Hematopoietic multipotent progenitor cell treated with erythropoietin and hydrocortisone succinate and interleukin-3 and kit ligand, for 6 days (in vitro differentiated cells): ENCODE measurements around the gene STARD6.
"Not testable (repeated sequence)": the region's sequence is repeated elsewhere in the genome, so short reads cannot be mapped to it uniquely, and the experiment has no call there.

Experiments used
- DNase-seq: peaks from one replicate; pipeline ENCODE4 v3.0.0-alpha.2; 2015

Gene STARD6

DNA sequence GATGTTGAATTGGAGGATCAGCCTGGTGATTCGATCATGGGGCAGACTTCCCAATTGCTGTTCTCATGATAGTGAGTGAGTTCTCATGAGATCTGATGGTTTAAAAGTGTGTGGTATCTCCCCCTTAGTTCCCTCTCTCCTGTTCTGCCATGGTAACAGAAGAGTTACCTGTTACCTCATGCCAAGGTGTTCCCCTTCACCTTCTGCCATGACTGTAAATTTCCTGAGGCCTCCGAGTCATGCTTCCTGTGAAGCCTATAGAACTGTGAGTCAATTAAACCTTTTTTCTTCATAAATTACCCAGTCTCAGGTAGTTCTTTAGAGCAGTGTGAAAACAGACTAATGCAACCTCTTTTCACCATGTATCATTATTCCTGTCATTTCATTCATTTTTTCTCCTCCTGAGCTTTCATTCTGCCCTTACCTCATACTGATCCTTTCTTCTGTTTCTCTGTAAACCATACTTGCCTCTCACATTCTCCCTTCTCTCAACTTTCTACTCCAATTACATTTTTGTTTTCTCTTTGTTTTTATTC lies 22.0 kb downstream of the STARD6 start:
- DNase-seq: no peak

GRCh38 chr18:54330768-54331548 lies 26.7 kb downstream of the STARD6 start:
- peak; percentile 7 for DNase-seq

- DNase-seq: no peak
Observed at GRCh38 chr18:54329787-54330186, 27.9 kb downstream of the STARD6 start.

GRCh38 chr18:54327818-54328217 lies 29.8 kb downstream of the STARD6 start:
- DNase-seq: no peak

GRCh38 chr18:54323970-54324369 lies 33.7 kb downstream of the STARD6 start:
- no peak for DNase-seq

DNA sequence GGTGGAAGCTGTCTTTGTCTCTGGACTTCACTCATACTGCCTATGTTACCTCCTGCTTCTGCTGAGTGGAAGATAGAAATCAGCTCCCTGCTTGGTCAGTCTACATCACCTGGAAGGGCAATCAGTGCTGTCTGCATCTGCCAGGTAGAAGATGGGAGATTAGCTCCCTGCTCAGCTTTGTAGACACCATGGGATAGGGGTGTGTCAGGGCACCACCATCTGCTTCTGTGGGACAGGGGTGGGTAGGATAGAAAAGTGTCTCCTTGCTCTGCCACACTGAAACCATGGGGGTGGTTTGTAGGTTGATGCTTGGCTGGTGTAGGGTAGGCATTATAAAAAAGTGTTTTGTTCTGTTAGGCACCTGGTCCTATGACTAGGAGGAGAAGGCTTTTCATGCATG lies 34.1 kb downstream of the STARD6 start:
- no peak for DNase-seq

GRCh38 chr18:54316071-54316820 lies 41.4 kb downstream of the STARD6 start:
- DNase-seq: peak; percentile 9

DNA sequence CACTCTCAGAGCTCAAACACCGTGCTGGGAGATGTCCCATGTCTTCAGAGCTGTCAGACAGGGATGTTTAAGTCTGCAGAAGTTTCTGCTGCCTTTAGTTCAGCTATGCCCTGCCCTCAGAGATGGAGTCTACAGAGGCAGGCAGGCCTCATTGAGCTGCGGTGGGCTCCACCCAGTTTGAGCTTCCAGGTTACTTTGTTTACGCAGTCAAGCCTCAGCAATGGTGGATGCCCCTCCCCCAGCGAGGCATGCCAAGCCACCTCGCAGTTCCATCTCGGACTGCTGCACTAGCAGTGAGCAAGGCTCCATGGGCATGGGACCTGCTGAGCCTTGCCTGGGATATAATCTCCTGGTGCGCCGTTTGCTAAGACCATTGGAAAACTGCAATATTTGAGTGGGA lies 48.1 kb downstream of the STARD6 start:
- not testable (repeated sequence) for DNase-seq

DNA sequence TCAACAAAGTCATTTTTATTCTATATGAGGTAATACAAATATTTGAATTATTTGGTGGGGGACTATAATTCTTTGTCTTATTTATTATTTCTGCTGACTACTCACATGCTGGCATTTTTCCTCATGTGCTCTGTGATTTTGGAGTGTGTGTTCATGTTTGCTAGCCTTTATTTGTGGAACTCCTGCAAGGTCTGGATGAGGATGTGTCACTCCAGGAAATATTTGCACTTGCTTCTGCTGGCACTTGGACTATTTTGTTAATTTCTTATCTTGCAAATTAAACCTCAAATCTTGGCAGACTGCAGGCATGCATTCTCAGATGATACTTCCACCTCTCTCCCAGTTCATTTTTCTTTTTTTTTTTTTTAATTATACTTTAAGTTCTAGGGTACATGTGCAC lies 54.2 kb downstream of the STARD6 start:
- no peak for DNase-seq

DNA sequence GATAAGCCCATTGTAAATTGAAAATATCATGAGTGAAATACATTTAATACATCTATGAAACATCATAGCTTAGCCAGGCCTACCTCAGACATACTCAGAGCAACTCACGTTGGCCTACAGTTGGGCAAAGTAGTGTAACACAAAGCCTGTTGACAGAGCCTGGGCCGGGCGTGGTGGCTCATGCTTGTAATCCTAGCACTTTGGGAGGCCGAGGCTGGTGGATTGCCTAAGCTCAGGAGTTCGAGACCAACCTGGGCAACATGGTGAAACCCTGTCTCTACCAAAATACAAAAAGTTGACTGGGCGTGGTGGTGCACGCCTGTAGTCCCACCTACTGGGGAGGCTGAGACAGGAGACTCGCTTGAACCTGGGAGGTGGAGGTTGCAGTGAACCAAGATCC lies 58.7 kb downstream of the STARD6 start:
- DNase-seq: not testable (repeated sequence)

DNA sequence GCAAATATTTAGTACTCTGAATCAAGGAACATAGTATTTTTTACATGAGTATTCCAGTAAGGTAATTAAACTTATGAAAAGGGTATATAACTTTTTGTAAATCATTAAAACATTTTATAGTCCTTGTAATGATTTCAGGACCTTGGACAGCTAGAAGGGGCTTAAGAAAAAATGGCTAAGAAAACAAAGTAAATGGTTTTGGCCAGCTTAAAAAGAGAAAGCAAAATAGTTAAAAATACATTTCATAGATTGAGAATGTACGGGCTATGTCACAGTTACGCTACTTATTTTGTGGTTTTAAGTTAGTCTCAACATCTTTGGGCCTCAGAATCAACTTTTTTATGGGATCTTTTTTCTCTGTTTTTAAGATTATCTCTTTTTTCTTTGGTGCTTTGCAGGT lies 61.6 kb downstream of the STARD6 start:
- peak; percentile 58 for DNase-seq

DNA sequence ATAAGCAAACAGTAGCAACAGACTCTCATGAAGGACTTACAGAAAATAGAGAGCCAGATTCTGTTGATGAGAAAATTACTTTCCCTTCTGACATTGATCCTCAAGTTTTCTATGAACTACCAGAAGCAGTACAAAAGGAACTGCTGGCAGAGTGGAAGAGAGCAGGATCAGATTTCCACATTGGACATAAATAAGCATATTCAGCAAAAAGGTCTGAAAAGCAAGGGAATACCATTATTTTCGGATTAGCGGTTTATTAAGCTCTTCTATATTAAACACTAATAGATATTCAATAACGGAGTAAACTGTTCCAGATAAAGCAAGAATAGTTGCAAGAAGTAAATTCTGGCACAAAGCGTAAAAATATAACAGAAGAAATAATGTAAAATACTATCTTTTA lies 63.4 kb downstream of the STARD6 start:
- DNase-seq: no peak

DNA sequence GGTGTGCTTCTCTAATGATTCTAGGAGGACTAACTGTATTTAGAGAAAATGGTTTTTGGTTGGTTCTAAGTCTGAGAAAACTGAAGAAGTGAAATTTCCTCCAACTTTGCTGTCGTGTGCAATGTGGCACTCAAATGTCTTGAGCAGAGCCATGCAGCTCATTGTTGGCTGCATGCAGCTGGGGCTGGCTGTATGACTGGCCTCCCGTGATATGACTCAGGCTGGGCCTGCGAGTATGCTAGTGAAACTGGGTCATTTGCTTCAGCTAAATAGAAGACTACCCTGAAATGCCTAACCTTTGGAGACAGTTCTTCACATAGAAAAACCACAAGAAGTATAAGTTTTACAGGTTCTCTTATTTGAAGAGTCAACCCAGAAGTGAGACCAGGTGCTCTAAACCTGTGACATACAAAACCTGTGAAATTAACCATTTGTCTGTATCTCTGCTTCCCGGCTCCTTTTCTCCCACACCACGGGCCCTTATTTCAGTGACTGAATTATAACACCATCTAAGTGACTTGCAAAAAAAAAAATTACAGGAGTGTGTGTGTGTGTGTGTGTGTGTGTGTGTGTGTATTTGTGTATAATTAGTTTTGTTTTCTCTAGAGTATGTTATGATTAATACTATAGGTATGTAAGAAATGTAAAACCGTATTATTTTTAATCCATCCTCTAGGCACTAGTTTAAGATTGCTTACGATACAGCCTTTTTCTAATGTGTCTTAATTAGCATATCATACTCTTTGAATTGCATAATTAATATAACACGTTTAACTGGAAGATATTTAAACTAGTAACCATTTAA lies 72.5 kb downstream of the STARD6 start:
- no peak for DNase-seq

DNA sequence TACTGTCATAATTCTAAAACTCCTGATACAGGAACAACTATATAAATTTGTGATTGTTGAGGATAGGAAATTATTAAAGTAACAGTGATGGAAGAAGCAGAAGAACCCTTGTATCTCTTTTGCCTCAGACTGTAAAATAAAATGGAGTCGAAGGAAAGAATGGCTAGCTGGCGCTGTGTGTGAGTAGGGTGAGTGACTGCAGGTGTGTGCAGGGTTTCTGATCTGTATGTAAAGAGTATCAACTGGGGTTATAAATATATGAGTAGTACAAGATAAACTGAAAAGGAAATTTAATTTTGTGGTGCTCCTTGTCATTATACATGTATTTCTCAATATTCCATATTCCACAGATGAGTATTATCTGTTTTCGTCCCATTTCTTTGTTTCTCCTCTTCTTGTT lies 73.1 kb downstream of the STARD6 start:
- no peak for DNase-seq

DNA sequence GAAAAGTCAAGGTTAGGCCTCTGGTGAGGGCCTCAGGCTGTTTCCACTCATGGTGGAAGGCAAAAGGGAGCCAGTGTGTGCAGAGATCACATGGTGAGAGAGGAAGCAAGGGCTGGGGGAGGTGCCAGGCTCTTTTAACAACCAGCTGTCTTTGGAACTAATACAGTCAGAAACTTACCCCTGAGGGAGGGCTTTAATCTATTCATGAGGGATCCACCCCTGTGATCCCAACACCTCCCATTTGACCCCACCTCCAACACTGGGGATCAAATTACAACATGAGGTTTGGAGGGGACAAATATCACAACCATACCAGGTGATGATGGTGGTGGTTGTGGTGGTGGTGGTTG lies 77.5 kb downstream of the STARD6 start:
- no peak for DNase-seq

- no peak for DNase-seq
Observed at GRCh38 chr18:54279477-54280219, 78.0 kb downstream of the STARD6 start.

GRCh38 chr18:54278615-54279014 lies 79.0 kb downstream of the STARD6 start:
- no peak for DNase-seq

GRCh38 chr18:54277899-54278298 lies 79.8 kb downstream of the STARD6 start:
- DNase-seq: no peak
